ENCODE data around the gene RHBG.

RHBG gene

GRCh38 chr1:156409439-156409838 is 40.4 kb downstream of the RHBG start:
- DNase-seq: no peak

GRCh38 chr1:156410238-156410637 is 41.2 kb downstream of the RHBG start:
- DNase-seq: no peak

GRCh38 chr1:156410740-156411139 is 41.7 kb downstream of the RHBG start:
- DNase-seq: no peak

GRCh38 chr1:156412653-156413321 is 43.8 kb downstream of the RHBG start:
- DNase-seq: no peak

- no peak for DNase-seq
Measured at GRCh38 chr1:156413391-156414246, 44.6 kb downstream of the RHBG start.

GRCh38 chr1:156414461-156415064 is 45.6 kb downstream of the RHBG start:
- no peak for DNase-seq

- DNase-seq: no peak
Measured at GRCh38 chr1:156416993-156417392, 48.0 kb downstream of the RHBG start.

GRCh38 chr1:156417401-156418020 is 48.5 kb downstream of the RHBG start:
- no peak for DNase-seq

GRCh38 chr1:156418416-156419070 is 49.5 kb downstream of the RHBG start:
- no peak for DNase-seq

- no peak for DNase-seq
Measured at GRCh38 chr1:156419854-156420204, 50.8 kb downstream of the RHBG start.

- DNase-seq: peak; percentile 78
Measured at GRCh38 chr1:156420205-156421061, 51.4 kb downstream of the RHBG start.

GRCh38 chr1:156421062-156421938 is 52.3 kb downstream of the RHBG start:
- DNase-seq: peak; percentile 68

GRCh38 chr1:156421939-156422601 is 53.1 kb downstream of the RHBG start:
- no peak for DNase-seq

- no peak for DNase-seq
Measured at GRCh38 chr1:156422602-156423091, 53.6 kb downstream of the RHBG start.

- DNase-seq: no peak
Measured at GRCh38 chr1:156423422-156424352, 54.7 kb downstream of the RHBG start.

- DNase-seq: no peak
Measured at GRCh38 chr1:156424806-156425432, 55.9 kb downstream of the RHBG start.

- DNase-seq: no peak
Measured at GRCh38 chr1:156425943-156426342, 56.9 kb downstream of the RHBG start.

- DNase-seq: no peak
Measured at GRCh38 chr1:156427957-156428356, 58.9 kb downstream of the RHBG start.

All from suppressor macrophage treated with lipopolysaccharide for 4 hours (primary cell).